K562 (cell line): Measurements from ENCODE around the gene BTRC. TPM values are rescaled to one million over a fixed set of nuclear protein-coding genes. Genes with fewer than 3 reads are reported as not detected.
A peak's percentile ranks its signal among the peaks of the same experiment; 100 is the strongest.

ENCODE experiments used
- CREB1 ChIP-seq, 2 experiments: sonication (generic) in 1 of 2; formaldehyde crosslinking in 1 of 2; IDR thresholded peaks; 2 replicates each; pipeline versions ENCODE4 v1.6.1 to v1.8.0; 2012 to 2022; ENCODE audit warnings: inconsistent platforms in 1 of 2, mild to moderate bottlenecking in 1 of 2, missing genetic modification reagents in 1 of 2, moderate library complexity in 1 of 2
- CTCFL ChIP-seq: IDR thresholded peaks from 2 replicates; pipeline ENCODE4 v1.6.1; 2011; ENCODE audit warnings: borderline replicate concordance, low read depth, mild to moderate bottlenecking, moderate library complexity, low read length; ENCODE audit not compliant: insufficient read depth, poor library complexity, severe bottlenecking
- PBX2 ChIP-seq, 2 experiments: IDR thresholded peaks in 1 of 2; conservative IDR thresholded peaks in 1 of 2; 2 replicates each; pipeline ENCODE4 v1.6.1; 2016; ENCODE audit warnings: low read depth in 2 of 2, mild to moderate bottlenecking in 1 of 2, missing compliant biosample characterization in 1 of 2, missing genetic modification characterization in 1 of 2, moderate library complexity in 1 of 2
- RAD21 ChIP-seq, 2 experiments: fragments of 250-450 bp in 1 of 2; fragments of 450-650 bp in 1 of 2; sonication (Bioruptor Pico) in 1 of 2; formaldehyde crosslinking in 1 of 2; IDR thresholded peaks in 1 of 2; conservative IDR thresholded peaks in 1 of 2; 2 replicates each; pipeline versions ENCODE4 v1.4.0 to v1.8.0; 2020 to 2022; ENCODE audit warnings: mild to moderate bottlenecking in 2 of 2, moderate library complexity in 1 of 2
- REST ChIP-seq, 2 experiments: fragments of 450-650 bp; formaldehyde crosslinking in 1 of 2; IDR thresholded peaks; 2 replicates each; pipeline versions ENCODE4 v1.4.0 to v1.6.1; 2014 to 2020; ENCODE audit warnings: mild to moderate bottlenecking in 2 of 2, borderline replicate concordance in 1 of 2, low read depth in 1 of 2
- SMARCA4 ChIP-seq: fragments of 450-650 bp; IDR thresholded peaks from 2 replicates; pipeline ENCODE4 v1.6.1; 2016
- SMARCC2 ChIP-seq: fragments of 450-650 bp; IDR thresholded peaks from 2 replicates; pipeline ENCODE4 v1.6.1; 2017; ENCODE audit warnings: antibody characterized with exemption, moderate library complexity, mild to moderate bottlenecking, low read depth
- polyA plus RNA-seq, 8 experiments: library from polyadenylated mRNA; depleted of rRNA in 4 of 8; stranded (reverse) in 5 of 8; unstranded in 3 of 8; fragments of >200 nt; fragmentation: Nextera tagmentation in 2 of 8; fragmentation: Illumina TruSeq in 1 of 8; extraction: Ambion mirVana in 2 of 8; extraction: Trizol in 1 of 8; gene quantifications; 2 replicates each; pipeline versions ENCODE4 v1.2.1 to v1.2.3, GENCODE V29; 2011 to 2014; ENCODE audit warnings: inconsistent platforms in 1 of 8, missing spikeins in 1 of 8
- total RNA-seq, 7 experiments: library from RNA; depleted of rRNA in 6 of 7; stranded (reverse); fragments of >200 nt in 6 of 7; fragmentation: Illumina TruSeq in 2 of 7; extraction: Trizol in 2 of 7; gene quantifications; 2 replicates each; pipeline versions ENCODE4 v1.2.1 to v1.2.3, GENCODE V29; 2011 to 2021; ENCODE audit warnings: low replicate concordance in 1 of 7

Gene BTRC
- total and polyA plus RNA-seq, 9 of the 15 experiments (the other 6 are each of a cell fraction or from before 2014, with no cell fraction given), result 1.6 to 15.4 (median 7.0) TPM

GRCh38 chr10:101536800-101537199 is 182.8 kb downstream of the BTRC start (continued):
- TF ChIP-seq REST (IDR thresholded peaks at IDR 0.05; ENCODE audit: borderline replicate concordance) (peak; percentile 18; the same call in 1 of the 2 replicates), REST (CRISPR knock-in tag; IDR thresholded peaks at IDR 0.05; ENCODE audit: low read depth) (no peak), SMARCA4 (peak; percentile 50), CTCFL (peak; percentile 6), RAD21 (CRISPR knock-in tag; conservative IDR thresholded peaks at IDR 0.05 in 1 of 2, IDR thresholded peaks at IDR 0.05 in 1 of 2) (peak in 1 of 2 experiments; percentile 34; a peak in 2 of 4 replicates), CREB1 (IDR thresholded peaks at IDR 0.05) (no peak), CREB1 (CRISPR knock-in tag; IDR thresholded peaks at IDR 0.05) (no peak), PBX2 (CRISPR knock-in tag; IDR thresholded peaks at IDR 0.05; ENCODE audit: low read depth) (no peak), PBX2 (tag; conservative IDR thresholded peaks at IDR 0.05; ENCODE audit: low read depth) (peak; percentile 32; the same call in 1 of the 2 replicates), SMARCC2 (peak; percentile 45; the same call in 1 of the 2 replicates)
